ENCODE results near the gene HCK. TPM values are rescaled to one million over a fixed set of nuclear protein-coding genes. Genes with fewer than 3 reads are reported as not detected.

Gene HCK
- polyA plus RNA-seq, 1 experiment = not detected

- H3K27me3 ChIP-seq (ENCODE audit: control insufficient read depth, insufficient read depth, low read length) = peaks cover 56% of the 10 kb centered on the region
- H3K4me3 ChIP-seq (ENCODE audit: low read depth, low read length) = peak overlapping the region; percentile 36; the same call in 1 of the 2 replicates
- DNase-seq (ENCODE audit: low read depth, low spot score) = no peak
- TF ChIP-seq CTCF (IDR thresholded peaks at IDR 0.05; ENCODE audit: low read depth, low read length) = no peak
- H3K27ac ChIP-seq (ENCODE audit: low read depth, low read length) = no peak overlapping the region
- ChIA-PET CTCF (interaction anchor here (0.6 kb wide), 1 partner anchor 28 kb away, joined by 3 read pairs; no protein-coding TSS in a partner anchor), POLR2A (no interaction called here)
- no peaks in the 10 kb centered on the region for H3K9me3 ChIP-seq (ENCODE audit: control insufficient read depth, insufficient read depth, low read length)
These were observed 33.5 kb upstream of the HCK start for GRCh38 chr20:32018269-32019155.

GRCh38 chr20:32019156-32019510 lies 32.9 kb upstream of the HCK start:
- Histone ChIP-seq H3K4me3 (ENCODE audit: low read depth, low read length) (no peak overlapping the region), H3K27ac (ENCODE audit: low read depth, low read length) (no peak overlapping the region), H3K27me3 (ENCODE audit: control insufficient read depth, insufficient read depth, low read length) (peaks cover 56% of the 10 kb centered on the region), H3K9me3 (ENCODE audit: control insufficient read depth, insufficient read depth, low read length) (no peaks in the 10 kb centered on the region)
- TF ChIP-seq CTCF (IDR thresholded peaks at IDR 0.05; ENCODE audit: low read depth, low read length) = no peak
- ChIA-PET POLR2A (no interaction called here), CTCF (no interaction called here)
- no peak for DNase-seq (ENCODE audit: low read depth, low spot score)

GRCh38 chr20:32019563-32020463 lies 32.2 kb upstream of the HCK start:
- Histone ChIP-seq H3K9me3 (ENCODE audit: control insufficient read depth, insufficient read depth, low read length) (no peaks in the 10 kb centered on the region), H3K4me3 (ENCODE audit: low read depth, low read length) (no peak overlapping the region), H3K27me3 (ENCODE audit: control insufficient read depth, insufficient read depth, low read length) (peaks cover 55% of the 10 kb centered on the region), H3K27ac (ENCODE audit: low read depth, low read length) (no peak overlapping the region)
- ChIA-PET CTCF (interaction anchor here (1.3 kb wide), 1 partner anchor 11 kb away, joined by 8 read pairs; no protein-coding TSS in a partner anchor), POLR2A (no interaction called here)
- no peak for DNase-seq (ENCODE audit: low read depth, low spot score)
- TF ChIP-seq CTCF (IDR thresholded peaks at IDR 0.05; ENCODE audit: low read depth, low read length) = no peak

GRCh38 chr20:32021091-32021490 lies 31.0 kb upstream of the HCK start:
- H3K27ac ChIP-seq (ENCODE audit: low read depth, low read length) = no peak overlapping the region
- CTCF ChIA-PET = interaction anchor here (0.6 to 1.3 kb wide), 2 partner anchors 10 to 68 kb away, joined by 3 to 8 read pairs; no protein-coding TSS in a partner anchor
- H3K27me3 ChIP-seq (ENCODE audit: control insufficient read depth, insufficient read depth, low read length) = peaks cover 56% of the 10 kb centered on the region
- no peaks in the 10 kb centered on the region for H3K9me3 ChIP-seq (ENCODE audit: control insufficient read depth, insufficient read depth, low read length)
- no peak for DNase-seq (ENCODE audit: low read depth, low spot score)
- POLR2A ChIA-PET = no interaction called here
- TF ChIP-seq CTCF (IDR thresholded peaks at IDR 0.05; ENCODE audit: low read depth, low read length) = no peak
- H3K4me3 ChIP-seq (ENCODE audit: low read depth, low read length) = no peak overlapping the region
